Stimulated activated CD4-positive, alpha-beta T cell treated with anti-CD3 and anti-CD28 coated beads, Interleukin-4, amount 100 ng/mL, for 24 hours (primary cell): ENCODE data around the gene MMP19.
A peak's percentile ranks its signal among the peaks of the same experiment; 100 is the strongest.
"Not testable (repeated sequence)": the region's sequence is repeated elsewhere in the genome, so short reads cannot be mapped to it uniquely, and the experiment has no call there.

Source experiments
- DNase-seq: peaks from one replicate; pipeline ENCODE4 v3.0.0-alpha.2; 2020

MMP19 gene

DNA sequence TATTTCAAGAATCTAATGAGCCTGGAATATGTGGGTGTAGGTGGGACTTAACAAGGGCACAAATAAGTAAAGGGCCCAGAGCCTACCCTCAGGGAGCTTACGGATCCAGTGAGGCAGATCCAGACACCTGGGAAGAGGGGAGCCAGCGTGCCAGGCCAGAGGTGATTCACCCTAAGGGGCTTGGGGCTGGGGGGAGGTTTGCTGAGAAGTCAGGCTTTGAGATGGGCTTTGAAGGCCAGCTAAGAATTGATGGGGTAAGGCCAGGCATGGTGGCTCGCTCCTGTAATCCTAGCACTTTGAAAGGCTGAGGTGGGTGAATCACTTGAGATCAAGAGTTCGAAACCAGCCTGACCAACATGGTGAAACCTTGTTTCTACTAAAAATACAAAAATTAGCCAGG, 695 bp upstream of the MMP19 start:
- DNase-seq, result no peak

DNA sequence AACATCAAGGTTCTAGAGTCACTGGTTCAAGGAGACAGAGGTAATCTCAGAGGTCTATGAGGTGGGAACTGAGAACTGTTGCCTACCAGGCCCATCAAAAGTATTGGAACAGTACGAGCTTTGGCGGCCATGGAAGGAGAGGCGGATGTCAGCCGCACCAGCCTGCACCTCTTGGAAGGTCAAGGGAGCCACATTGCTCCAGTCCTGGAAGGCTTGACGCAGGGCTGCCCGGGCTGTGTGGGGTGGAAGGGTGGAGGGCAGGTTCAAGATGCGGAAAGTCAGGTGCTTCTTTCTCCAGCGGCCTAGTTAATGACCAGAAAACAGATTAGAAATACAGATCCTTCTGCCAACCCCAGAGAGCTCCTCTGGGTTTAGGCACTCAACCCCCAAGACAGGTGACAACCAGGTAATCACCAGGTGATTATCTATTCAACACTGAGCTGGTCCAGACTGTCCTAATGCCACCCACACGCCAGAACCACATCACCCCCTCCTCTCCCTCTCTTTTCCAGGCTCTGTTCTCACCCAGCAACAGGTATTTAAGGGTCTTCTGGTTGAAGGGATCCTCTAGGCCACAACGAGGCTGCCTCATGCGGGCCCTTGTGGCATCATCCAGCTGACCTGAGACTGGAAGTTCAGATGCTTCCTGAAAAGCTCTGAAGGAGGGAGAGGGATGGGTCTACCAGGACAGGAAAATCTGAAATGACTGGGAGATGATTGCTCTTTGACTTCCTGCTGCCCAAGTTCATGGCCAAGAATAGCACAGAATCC, 2.0 kb downstream of the MMP19 start:
- no peak for DNase-seq

DNA sequence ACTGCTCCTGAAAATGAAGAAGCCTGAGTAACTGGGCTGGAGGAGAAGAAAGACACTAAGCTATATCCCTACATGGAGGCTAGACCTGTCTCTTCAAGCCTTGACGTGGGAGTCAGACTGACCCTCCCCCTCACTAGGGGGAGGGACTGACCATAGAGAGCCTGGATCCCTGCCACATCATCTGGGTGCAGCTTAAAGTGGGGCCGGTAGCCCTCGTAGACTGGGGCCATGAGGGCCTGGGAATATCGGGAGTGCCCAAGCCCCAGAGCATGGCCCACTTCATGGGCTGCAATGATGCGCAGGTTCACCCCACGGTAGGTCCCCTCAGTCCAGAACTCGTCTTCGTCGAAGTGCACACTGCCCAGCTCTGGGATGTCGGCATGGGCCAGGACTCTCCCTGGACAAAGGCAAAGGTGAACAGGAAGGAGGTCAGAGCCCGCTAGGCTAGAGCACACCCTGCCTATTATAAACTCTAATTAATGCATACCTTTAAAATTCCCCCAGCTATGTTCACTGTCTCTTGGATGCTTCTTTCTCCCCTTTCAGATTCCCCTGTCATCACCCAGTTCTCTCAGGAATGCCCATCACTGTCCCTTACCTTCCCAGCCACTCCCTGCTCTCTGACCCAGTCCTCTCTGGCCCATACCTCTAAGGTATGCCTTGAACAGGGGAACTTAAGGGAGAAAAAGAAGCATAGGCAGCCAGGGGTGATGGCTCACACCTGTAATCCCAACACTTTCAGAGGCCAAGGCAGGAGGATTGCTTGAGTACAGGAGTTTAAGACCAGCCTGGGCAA, 3.2 kb downstream of the MMP19 start:
- no peak for DNase-seq

DNA sequence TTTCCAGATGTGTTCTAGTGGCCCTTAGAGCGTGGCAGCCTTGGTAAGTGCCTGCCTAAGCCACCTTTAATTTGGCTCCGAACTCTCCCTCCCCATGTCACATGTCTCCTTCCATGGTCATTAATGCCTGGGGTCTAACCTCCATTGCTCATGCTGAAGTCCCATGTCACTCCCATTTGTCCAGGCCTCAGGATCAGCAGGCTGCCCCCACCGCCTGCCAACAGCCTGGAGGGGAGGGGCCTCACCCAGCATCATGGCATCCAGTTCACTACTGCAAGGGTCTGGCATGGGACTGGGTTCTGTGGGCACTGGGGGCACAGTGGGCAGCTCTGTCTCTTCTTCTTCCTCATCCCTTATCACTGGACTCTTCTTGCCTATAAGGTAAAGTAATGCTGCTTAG, 4.4 kb downstream of the MMP19 start:
- DNase-seq, result no peak

DNA sequence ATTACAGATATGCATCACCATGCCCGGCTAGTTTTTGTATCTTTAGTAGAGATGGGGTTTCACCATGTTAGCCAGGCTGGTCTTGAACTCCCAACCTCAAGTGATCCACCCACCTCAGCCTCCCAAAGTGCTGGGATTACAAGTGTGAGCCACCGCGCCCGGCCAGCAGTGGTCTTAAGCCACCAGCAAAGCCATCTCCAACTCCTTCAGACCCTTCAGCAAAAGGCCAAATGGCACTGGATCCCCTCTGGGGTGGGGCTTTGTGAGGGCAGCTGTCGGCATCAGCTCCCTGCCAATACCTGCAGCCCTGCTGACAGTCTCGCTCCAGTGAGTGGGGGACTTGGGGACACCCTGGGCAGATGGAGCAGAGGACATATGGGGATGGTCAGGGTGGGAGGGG, 8.3 kb downstream of the MMP19 start:
- DNase-seq, result not testable (repeated sequence)

DNA sequence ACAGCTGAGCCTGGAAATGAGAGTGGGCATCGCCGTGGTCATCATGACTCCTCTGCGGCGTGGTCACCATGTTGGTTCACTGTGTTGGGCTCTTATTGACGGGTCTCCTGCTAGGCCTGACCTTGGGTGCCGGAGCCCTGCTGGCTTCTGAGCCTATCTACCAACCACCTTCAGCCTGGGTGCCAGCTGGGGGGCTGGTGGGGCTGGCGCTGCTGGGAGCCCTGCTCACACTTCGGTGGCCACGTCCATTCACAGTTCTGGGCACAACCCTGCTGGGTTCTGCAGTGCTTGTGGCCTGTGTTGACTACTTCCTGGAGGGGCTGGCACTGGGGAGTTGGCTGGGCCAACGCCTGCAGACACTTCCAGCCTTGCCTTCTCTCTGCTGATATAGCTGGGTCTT, 9.7 kb downstream of the MMP19 start:
- DNase-seq, result no peak

DNA sequence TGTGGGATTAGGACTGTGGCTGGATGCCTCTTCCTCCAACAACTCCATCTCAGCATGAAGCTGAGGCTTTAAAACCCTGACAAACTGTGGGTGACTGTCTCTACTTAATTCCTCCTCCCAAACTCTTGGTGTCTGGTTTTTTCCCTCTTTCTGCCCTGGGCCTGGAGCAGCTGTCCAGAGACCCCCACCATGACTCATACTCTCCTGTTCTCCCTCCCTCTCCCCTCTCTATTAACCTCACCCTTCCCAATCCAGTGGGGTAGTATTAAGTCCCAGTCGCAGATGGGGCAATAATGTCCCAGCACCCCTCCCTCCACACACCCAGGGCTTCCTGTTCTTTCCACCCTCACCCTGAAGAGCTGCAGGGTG, 11.3 kb downstream of the MMP19 start:
- no peak for DNase-seq

DNA sequence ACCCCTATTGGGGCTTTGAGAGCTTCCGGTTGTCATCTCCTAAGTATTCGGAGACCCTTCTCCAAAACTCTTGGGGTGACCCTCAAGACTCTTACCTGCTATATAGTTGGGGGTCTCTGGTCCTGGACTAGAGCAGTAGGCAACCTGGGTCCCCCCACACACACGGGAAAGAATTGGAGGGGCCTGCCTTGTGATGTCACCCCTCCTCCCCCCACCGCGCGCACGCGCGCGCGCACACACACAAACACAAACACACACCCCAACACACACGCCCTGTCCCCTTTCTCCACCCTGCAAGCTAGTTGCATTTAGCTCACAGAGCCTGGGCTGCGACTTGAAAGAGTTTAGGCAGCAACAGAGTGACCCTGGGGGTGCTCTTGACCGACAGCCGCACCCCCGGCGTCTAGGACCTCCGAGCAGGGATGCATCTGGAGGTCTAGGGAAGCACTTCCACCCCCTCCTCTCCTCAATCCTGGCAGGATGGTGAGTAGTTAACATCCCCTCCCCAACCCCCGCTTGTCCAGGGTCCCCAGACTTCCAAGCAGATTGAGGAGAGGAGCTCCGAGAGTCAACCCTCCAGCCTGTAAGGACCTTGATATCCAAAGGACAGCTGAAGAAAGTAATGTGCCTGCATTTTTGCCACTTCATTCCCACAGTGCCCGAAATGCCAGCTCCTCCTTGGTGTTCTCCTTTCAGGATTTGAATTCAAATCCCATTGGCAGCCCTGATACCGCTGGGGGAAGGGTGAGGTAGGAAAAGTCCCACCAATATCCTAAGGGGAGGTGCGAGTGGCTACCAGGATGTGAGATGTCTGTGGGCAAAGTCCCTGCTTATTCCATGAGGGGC, 11.9 kb downstream of the MMP19 start:
- DNase-seq, result peak; percentile 31

DNA sequence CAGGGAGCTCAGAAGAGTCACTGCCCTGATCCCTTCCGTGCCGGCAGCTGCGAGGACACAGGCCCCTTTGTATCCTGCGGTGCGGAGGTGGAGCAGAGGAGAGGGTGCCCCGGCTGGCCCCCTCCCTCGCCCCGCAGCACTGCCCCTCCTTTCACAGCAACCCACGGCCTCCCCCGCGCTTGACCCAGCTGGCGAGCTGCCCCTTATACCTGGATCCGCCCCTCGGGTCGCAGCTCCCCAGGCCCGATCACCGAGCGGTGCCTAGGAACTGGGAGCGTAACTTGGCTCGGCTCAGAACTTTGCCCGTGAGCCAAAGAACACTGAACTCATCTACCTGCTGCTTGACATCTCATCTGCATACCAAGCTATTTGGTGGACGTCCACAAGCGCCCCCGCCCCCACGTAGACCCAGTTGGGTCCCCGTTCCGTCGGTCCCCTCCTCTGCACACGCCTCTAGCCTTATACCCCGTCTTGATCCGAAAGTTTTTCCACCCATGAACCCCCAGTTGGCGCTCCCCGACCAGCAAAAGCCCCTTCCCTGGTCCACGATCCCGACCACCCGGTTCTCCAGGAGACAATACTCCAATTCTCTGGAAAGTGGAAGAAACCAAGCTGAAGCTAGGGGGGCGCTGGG, 12.7 kb downstream of the MMP19 start:
- peak; percentile 39 for DNase-seq

DNA sequence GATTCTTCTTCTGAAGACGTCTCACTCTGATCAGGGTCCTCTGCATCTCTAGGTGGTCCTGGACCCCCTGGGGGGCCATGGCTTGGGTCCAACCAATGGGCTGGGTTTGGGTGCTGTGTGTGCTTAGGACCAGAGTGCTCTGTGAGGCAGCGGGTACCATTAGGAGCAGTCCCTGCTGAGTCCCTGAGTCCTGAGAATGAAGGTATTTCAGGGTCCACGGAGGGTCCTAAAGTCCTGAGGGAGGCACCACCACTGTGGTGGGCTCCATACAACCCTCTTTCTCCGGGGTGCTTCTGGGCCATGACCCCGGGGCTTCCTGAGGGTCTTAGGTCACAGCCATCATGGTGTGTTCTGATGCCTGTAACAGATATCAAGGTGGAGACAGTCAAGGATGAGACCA, 14.4 kb downstream of the MMP19 start:
- no peak for DNase-seq

DNA sequence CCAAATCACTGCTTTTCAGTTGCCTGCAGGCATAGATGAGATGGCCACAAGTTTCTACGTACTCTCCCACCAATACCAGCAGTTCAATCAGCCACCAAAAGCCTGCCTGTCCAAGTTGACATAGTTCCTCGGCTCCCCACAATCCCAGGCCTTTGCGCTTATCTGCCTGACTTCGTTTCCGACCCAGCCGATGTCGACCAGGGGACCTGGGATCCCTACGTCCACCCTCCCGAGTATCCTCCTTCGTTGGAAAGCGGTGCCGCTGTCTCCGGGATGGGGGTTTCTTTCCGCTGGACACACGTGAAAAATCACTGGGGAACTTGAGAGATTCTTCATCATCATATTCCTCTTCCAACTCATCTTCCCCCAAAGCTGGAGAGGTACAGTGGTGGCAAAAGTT, 14.9 kb downstream of the MMP19 start:
- DNase-seq, result no peak

DNA sequence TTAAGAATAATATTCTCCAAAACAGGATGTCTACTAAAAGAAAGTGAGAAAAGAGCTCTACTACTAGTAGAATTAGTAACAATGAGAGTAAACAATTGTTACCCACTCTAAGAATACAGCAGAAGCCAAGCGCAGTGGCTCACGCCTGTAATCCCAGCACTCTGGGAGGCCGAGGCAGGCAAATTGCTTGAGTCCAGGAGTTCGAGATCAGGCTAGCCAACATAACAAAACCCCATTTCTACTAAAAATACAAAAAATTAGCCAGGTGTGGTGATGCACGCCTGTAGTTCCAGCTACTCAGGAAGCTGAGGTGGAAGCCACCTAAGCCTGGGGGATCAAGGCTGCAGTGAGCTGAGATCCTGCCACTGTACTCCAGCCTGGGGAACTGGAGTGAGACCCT, 18.0 kb downstream of the MMP19 start:
- DNase-seq, result no peak

DNA sequence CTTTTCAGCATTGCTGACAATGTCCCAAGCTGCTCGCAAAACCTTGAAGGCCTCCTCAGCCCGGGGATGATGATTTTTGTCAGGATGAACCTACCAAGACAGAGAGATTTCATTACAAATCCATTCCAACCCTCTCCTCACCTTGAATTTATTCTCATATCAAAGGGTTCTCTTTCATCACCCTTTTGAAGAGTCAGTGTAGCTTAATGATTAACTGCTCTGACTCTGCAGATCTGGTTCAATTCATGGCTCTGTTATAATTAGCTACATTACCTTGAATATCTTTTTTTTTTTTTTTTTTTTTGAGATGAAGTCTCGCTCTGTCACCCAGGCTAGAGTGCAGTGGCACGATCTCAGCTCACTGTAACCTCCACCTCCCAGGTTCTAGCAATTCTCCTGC, 19.3 kb downstream of the MMP19 start:
- no peak for DNase-seq

DNA sequence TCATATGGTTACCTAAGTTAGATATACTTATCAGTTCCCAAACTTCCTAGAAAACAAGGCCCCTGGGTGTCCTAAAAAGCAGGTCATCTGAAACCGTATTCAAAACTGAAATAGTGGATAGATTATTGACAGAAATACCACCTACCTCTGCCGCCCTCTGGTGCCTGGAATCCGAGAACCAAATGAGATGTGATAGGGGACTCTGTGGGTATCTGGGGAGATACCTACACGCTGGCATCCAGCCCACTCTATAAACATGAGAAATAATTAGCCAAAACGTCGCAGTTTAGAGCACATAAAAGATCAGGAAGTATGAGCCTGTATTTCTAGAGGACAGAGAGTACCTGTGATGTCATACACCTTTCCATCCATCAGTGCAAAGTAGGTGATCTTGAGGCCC, 20.5 kb downstream of the MMP19 start:
- DNase-seq, result no peak

DNA sequence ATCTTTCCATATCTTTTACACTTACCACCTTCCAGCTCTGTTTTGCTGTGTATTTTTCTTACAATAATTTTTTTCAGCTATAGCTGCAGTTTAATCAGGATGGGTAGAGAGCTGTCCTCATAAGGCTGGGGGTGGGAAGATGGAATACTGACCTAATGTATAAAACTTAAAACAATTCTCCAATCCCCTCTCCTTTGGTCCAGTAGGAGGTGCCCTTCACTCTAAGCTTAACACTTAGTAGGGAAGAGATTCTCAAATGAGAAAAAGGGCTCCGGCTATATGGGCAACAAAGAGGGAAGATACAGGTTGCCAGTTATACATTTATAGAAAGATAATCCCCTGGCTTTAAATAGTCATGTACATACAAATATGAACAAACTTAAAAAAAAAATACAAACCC, 22.1 kb downstream of the MMP19 start:
- DNase-seq, result no peak

DNA sequence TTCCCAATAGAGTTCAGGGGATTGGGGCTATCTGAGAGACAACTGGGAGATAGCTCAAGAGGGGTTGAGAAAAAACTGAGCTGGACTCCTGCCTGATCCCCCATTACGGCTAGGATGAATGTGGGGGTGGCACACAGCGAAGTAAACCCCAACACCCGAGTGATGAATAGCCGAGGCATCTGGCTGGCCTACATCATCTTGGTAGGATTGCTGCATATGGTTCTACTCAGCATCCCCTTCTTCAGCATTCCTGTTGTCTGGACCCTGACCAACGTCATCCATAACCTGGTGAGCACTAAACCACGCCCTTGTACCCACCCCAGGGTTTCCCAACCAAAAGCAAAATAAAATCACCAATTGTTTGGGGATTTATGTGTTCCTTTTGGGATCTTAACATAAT, 23.9 kb downstream of the MMP19 start:
- DNase-seq, result no peak

DNA sequence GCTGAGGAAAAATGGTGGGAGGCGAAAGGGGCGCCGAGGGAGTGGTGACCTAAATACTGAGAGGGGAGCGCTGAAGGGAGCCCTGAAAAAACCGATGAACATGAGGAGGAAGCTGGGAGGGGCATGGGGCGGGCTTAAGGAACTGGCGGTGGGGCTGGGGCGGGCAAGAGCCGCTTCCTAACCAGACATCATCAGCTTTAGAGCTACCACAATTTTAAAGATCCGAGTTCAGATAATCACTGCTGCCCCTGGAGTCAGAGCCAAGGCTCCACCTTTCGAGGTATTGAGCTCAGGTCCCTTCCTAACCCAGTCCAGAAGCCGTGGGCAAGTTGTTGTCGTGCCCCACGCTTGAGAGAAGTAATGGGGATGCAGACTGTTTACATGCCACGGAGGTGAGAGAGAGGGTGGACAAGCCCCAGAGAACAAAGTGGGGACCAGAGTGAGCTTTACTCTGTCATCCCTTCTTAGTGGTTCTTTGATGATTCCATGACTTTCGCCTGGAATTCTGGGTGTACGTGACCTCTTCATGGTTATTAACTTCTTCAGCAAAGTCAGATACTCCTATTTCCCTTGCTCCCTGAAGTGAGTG, 24.5 kb downstream of the MMP19 start:
- no peak for DNase-seq

DNA sequence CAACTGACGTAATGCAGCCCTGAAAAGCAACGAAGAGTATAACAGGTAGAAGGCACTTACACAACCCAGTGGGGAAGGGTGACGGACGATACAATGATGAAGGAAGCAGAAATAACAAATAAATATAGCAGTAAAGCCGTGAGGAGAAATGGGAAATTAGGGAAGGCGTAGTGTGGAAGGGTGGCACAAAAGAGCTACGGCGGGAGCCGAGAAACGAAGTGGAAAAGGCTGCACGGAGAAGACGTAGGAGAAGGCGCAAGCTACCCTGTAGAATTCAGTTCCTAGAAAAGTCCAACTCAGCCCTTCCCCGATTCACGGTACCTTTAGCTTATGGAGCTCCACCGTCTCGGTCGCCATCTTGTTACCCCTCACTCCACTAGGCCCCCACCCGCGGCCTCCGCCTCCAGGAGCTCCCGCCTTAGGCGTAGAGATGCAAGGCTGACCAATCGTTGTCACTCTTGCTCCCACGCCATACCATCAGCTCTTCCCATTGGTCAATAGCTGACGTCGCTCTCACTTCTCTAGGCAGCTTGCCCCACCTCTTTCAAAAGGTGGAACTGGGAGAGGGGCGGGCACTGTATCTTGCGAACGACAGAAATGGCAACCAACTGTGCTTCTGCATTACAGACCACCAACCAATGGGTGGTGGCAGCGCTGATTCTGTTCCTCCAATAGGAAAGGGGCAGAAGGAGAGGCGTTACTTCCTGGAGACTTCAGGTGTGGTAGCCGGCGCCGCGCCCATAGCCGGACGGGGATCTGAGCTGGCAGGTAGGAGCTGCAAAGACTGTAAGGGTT, 25.2 kb downstream of the MMP19 start, which contains the start of the genes ORMDL2 and SARNP:
TSS of gene ORMDL2 (plus strand) at position 697 of the 795 bp plus-strand sequence. CDS start 959 bp downstream, outside the sequence.
TSS of gene SARNP (minus strand) at position 380 of the 795 bp plus-strand sequence. CDS start at position 357, 23 bp downstream.
- peak; percentile 98 for DNase-seq

DNA sequence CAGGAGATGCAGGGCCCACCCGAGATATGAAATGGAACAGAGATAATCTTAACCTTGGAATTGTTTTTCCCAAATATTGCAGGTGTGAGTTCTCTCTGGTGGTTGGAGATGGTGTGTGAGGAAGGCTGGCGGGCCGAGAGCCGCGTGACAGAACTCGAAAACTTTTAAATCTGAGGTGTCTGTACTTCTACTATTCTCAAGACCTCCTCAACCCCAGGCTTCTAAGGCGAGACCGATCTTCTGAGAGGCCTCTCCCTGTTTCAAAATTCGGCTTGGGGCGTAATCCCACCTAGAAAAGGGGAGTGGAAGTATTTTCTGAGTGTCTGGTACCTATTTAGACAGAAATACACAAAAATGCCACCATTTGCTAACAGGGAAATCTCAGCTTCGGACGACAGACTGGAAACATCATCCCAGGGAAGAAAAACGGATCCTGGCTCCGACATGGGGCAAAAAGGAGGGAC, 25.8 kb downstream of the MMP19 start:
- DNase-seq, result no peak

DNA sequence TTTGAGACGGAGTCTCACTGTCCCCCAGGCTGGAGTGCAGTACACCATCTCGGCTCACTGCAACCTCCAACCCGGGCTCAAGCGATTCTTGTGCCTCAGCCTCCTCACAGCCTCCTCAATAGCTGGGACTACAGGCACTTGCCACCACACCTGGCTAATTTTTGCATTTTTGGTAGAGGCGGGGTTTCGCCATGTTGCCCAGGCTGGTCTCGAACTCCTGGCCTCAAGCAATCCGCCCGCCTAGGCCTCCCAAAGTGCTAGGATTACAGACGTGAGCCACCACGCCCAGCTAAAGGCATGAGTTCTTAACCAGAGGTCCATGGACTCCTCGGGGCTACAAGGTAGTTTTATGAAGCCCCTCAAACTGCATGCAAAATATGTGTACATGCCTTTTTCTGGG, 27.3 kb downstream of the MMP19 start:
- DNase-seq, result no peak

DNA sequence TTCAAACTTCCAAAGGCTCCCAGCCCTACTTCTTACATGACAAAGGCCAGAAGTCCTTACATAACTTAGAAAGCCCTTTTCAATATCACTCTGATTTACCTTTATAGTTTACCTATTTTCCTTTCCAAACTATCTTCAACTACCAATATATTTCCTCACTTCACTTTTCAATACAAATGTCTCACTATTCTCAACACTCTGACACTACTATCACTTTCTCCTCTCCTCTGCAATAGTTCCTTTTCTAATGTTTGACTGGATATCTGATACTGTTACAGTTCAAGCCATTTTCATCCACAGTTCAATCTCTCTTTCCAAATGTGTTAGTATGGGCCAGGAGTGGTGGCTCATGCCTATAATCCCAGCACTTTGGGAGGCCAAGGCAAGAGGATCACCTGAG, 28.5 kb downstream of the MMP19 start:
- DNase-seq, result no peak
